NCI-H187 treated with DMSO at 0.1 percent for 48 hours (cell line): ENCODE results near the gene TLCD3A.
"Not testable (repeated sequence)": the region's sequence is repeated elsewhere in the genome, so short reads cannot be mapped to it uniquely, and the experiment has no call there.

ENCODE experiments used
- DNase-seq: peaks from one replicate; lab custom pipeline; 2025; lab: John Stamatoyannopoulos, UW

The TLCD3A gene

DNA sequence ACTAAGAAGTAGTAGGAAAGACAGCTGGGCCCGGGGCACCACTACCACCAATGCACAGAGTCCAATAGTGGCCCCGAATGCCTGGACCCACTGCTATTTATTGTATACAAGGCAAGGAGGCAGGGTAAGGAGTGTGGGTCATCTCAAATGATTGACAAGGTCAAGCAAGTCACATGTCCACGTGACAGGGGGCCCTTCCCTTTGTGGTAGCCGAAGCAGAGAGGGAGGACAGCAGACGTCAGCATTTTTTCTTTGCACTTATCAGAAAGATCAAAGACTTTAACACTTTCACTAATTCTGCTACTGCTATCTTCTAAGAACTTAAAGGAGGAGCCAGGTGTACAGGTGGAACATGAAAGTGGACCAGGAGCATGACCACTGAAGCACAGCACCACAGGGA, 24.3 kb upstream of the TLCD3A start:
- no peak for DNase-seq

DNA sequence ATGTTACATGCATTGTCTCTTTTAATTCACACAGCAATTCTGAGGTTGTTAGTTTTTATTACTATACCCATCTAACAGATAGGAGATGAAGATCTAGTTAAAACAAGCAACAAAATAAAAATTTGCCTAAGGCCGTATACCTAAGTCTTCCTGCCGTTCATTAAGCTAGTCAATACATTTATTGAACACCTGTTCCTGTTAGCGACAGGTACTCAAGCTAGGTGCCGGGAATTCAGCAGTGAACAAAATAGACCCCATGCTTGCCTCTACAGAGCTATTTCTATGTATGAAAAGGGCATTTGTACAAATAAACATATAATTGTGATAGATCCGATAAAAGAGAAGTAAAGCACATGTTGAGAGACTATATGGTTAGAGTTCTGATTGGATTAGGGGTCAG, 14.3 kb upstream of the TLCD3A start:
- DNase-seq = no peak

- no peak for DNase-seq
Measured at GRCh38 chr17:720706-721539, 11.5 kb upstream of the TLCD3A start.

DNA sequence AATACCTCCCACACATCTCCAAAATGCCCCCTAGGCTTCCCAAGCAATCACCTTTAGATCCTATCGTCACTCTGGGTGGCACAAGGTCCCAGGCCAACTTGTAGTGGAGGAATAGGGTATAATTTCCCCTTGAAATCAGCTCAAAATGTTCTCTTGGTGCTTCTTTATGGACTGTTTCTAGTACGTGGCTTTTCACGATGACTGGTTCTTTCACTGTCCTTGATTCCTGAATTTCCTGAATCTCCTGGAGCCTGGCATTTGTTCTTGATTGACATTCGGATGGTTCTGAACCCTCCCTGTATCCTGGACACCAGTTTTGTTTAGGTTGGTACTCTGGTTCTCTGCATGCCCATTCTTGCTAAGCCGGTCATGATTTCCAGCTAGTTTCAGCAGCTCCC, 10.9 kb upstream of the TLCD3A start:
- no peak for DNase-seq

- DNase-seq = no peak
Measured at GRCh38 chr17:725084-725483, 7.3 kb upstream of the TLCD3A start.

GRCh38 chr17:725746-726145, 6.7 kb upstream of the TLCD3A start:
- no peak for DNase-seq

DNA sequence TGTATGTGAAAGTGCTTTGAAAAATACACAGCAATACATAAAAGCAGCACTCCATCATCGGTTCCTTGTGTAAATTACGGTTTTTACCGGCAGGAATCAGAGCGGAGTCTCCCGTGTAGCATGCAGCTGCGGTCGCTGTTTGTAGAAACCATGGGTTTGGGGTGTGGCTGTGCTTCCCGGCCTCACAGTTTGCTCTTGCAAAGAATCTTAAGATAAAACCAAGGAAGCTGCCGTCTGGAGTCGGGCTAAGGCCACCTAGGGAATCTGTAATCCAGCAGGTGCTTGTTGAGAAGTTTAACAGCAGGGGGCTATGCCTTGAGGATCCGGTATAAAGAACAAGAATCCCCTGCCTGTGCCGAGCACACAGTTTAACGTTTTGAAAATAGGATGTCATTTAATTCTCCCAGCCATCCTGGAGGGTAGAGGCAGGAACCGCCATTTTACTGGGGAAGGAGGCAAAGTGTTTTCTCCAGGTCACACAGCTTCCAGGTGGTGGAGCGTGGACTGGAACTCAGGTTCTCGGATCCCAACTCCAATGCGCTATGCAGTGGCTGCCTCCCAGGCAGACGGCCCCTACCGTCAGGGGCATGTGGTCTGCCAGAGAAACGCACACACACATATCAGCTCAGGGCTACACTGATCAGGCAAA, 6.0 kb upstream of the TLCD3A start:
- DNase-seq = no peak

GRCh38 chr17:728911-729310, 3.5 kb upstream of the TLCD3A start:
- DNase-seq = no peak

DNA sequence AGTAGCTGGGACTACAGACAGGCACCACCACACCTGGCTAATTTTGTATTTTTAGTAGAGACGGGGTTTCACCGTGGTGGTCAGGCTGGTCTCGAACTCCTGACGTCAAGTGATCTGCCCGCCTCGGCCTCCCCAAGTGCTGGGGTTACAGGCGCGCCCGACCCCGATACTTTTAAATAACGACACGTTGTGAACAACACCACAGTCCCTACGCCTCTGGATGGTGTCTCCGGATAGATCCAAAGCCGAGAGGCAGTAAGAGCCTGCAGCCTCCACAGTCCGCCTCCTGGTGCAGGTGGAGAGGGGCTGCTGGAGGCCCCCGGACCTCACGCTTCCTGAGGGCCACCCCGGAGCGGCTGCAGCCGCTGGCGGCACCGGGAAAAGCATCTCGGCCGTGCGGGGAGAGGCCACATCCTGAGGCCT, 741 bp upstream of the TLCD3A start:
- no peak for DNase-seq

GRCh38 chr17:732902-733720, 715 bp downstream of the TLCD3A start:
- no peak for DNase-seq

DNA sequence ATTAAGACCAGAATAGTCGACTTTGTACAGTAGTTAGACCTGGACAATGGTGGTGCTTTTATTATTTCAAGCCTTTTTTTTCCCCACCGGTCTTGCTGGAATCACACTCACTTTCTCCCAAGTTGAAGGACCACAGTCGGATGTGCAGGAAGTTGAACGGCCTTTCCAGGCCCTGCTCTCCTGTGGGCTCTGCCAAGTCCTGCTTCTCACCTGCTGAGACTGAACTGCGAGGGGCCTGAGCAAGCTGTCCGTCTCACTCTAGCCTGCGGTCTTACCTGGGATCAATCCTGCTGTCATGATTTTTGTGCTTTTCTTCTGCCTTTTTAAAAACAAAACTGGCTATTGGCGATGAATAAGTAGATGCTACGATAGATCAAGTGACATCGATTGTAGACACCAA, 1.3 kb downstream of the TLCD3A start:
- no peak for DNase-seq

- DNase-seq = no peak
Measured at GRCh38 chr17:737561-738113, 5.2 kb downstream of the TLCD3A start.

DNA sequence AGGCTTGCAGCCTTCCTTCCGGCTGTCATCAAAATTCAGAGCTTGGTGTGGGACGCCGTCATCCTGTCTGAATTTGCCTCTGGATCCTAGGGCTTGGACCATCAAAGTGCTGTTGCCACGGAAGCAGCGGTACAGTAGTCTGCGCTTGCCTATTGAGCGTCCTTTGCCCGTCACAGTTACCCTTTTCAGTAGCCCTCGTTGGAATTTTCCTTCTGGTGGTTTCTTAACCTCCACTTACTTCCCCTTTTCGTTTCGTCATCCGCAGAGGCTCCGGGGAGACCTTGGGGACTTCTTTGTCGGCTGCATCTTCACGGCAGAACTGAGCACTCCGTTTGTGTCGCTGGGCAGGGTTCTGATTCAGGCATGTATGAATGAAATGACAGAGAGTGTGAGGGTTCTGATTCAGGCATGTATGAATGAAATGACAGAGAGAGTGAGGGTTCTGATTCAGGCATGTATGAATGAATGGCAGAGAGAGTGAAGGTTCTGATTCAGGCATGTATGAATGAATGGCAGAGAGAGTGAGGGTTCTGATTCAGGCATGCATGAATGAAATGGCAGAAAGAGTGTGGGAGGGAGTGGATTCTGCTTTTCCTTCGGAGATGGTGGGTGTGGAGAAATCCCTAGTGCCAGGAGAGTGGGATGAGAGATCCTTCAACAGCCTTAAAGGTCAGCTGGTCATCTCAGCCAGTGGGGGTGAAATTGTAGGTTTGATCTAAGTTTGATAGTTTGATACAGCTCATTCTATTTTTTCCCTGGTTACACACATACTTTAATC, 8.0 kb downstream of the TLCD3A start:
- no peak for DNase-seq

- no peak for DNase-seq
Measured at GRCh38 chr17:742147-742793, 9.9 kb downstream of the TLCD3A start.

DNA sequence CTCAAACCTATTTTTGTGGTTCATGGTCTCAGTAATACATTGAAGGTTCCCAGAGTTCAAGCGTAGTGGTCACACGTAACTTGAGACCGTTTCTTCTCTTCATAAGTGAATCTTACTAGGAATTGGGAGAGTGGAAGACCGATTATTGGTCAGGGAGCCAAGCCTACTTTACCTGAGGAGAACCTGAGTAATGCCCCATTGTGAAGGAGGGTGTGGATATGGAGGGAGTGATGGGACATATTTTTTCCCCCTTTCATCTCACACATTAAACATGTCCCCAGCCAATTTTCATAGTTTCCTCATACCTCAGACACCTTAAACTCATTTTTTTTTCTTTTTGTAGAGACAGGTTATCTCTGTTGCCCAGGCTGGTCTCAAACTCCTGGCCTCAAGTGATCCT, 10.7 kb downstream of the TLCD3A start:
- DNase-seq = no peak

GRCh38 chr17:744937-745336, 12.5 kb downstream of the TLCD3A start:
- DNase-seq = no peak

DNA sequence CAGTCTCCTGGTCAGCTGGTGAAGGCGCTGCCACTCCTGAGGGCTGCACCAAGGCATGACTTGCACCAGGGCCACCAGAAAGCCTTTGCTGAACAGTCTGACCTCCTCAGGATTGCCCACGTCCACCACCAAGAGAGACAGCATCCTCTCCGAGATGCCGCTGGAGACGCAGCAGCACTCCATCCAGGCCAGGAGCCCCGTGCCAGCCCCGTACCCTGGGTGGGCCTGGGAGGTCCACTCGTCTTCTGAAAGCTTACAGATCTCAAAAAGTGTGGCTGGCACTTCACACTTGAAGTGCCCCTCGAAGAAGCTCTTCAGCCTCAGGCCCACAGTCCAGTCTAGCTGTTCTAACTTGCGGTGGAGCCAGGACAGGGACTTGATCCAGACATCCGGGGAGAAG, 13.0 kb downstream of the TLCD3A start:
- DNase-seq = no peak

GRCh38 chr17:746181-746580, 13.8 kb downstream of the TLCD3A start:
- no peak for DNase-seq

- no peak for DNase-seq
Measured at GRCh38 chr17:746783-747629, 14.6 kb downstream of the TLCD3A start.

DNA sequence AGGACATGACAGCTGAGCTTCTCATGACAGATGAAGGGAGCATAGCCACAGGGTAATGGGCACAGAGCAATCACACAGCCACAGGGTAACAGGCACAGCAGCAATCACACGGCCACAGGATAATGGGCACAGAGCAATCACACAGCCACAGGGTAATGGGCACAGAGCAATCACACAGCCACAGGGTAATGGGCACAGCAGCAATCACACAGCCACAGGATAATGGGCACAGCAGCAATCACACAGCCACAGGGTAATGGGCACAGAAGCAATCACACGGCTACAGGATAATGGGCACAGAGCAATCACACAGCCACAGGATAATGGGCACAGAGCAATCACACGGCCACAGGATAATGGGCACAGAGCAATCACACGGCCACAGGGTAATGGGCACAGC, 16.2 kb downstream of the TLCD3A start:
- not testable (repeated sequence) for DNase-seq
